K562 (cell line): ENCODE data around the gene SLC16A12. TPM values are rescaled to one million over a fixed set of nuclear protein-coding genes. Genes with fewer than 3 reads are reported as not detected.

Experiments used
- ATAC-seq: fragments of 200-7000 bp; cut with Tn5 transposase; 3 replicates; pipeline ENCODE4 v1.9.1; 2020; ENCODE audit warnings: moderate library complexity
- BruUV-seq: library from RNA; stranded (reverse); fragments of 400-500 nt; replicated peaks from 2 replicates; lab custom pipeline; 2021; lab: Mats Ljungman, UMichigan
- CTCF ChIA-PET: fragments of 300-600 bp; formaldehyde crosslinking; extraction: SDS; loops from one replicate; lab custom pipeline; 2021; ENCODE audit warnings: low intra/inter-chr PET ratio; lab: Yijun Ruan, JAX
- POLR2A ChIA-PET: fragments of 300-600, 350-650 bp; sonication (Branson Sonifier 250); formaldehyde crosslinking; extraction: SDS; loops from one replicate; lab custom pipeline; 2021; ENCODE audit warnings: antibody characterized with exemption, inconsistent platforms; lab: Yijun Ruan, JAX
- DNase-seq, 4 experiments: peaks; one replicate each; pipeline versions ENCODE4 v3.0.0 to v3.0.0-alpha.2; 2011 to 2018; ENCODE audit warnings: low spot score in 3 of 4, mixed read lengths in 3 of 4; ENCODE audit errors: extremely low read depth in 1 of 4
- FAIRE-seq: peaks from 2 replicates; lab custom pipeline; 2011; peaks lifted over from hg19 to GRCh38; lab: Jason Lieb, UNC
- H2AFZ ChIP-seq: 2 replicates; pipeline ENCODE4 v1.6.0; 2011; ENCODE audit warnings: low read depth, low read length, control low read depth, inconsistent platforms
- H3K27ac ChIP-seq: fragments of 200-600 bp; 3 replicates; pipeline ENCODE4 v1.8.0; 2011; ENCODE audit warnings: low read depth, mild to moderate bottlenecking, control low read depth, inconsistent platforms, low read length, moderate library complexity, mixed read lengths; ENCODE audit errors: extremely low read depth
- H3K27me3 ChIP-seq, 2 experiments: fragments of 300-600 bp in 1 of 2; 2 replicates in 1 of 2; 3 replicates in 1 of 2; pipeline versions ENCODE4 v1.6.0 to v1.8.0; 2011; ENCODE audit warnings: inconsistent platforms in 2 of 2, low read length in 2 of 2, mild to moderate bottlenecking in 1 of 2, mixed read lengths in 1 of 2, moderate library complexity in 1 of 2; ENCODE audit not compliant: control insufficient read depth in 2 of 2, insufficient read depth in 2 of 2
- H3K36me3 ChIP-seq: fragments of 300-600 bp; 3 replicates; pipeline ENCODE4 v1.8.0; 2011; ENCODE audit warnings: mild to moderate bottlenecking, low read length, inconsistent platforms; ENCODE audit not compliant: control insufficient read depth, insufficient read depth
- H3K4me1 ChIP-seq, 2 experiments: fragments of 200-600 bp in 1 of 2; replicated peaks in 1 of 2; 2 replicates in 1 of 2; 3 replicates in 1 of 2; pipeline versions ENCODE4 v1.5.1 to v1.8.0; 2011; ENCODE audit warnings: inconsistent platforms in 2 of 2, low read length in 2 of 2, mild to moderate bottlenecking in 1 of 2, mixed read lengths in 1 of 2, moderate library complexity in 1 of 2; ENCODE audit not compliant: control insufficient read depth in 2 of 2, insufficient read depth in 2 of 2
- H3K4me2 ChIP-seq: 2 replicates; pipeline ENCODE4 v1.6.1; 2011; ENCODE audit warnings: low read length, control low read depth, inconsistent platforms, mixed read lengths; ENCODE audit not compliant: insufficient read depth
- H3K4me3 ChIP-seq: fragments of 200-600 bp; sonication (generic), shearing (Covaris generic); 2 replicates; pipeline ENCODE4 v1.5.1; 2016; ENCODE audit warnings: control low read depth, inconsistent platforms
- H3K79me2 ChIP-seq: fragments of 200-600 bp; 3 replicates; pipeline ENCODE4 v1.8.0; 2011; ENCODE audit warnings: low read length, inconsistent platforms; ENCODE audit not compliant: control insufficient read depth, insufficient read depth
- H3K9ac ChIP-seq, 2 experiments: 2 replicates each; pipeline versions ENCODE4 v1.6.0 to v1.6.1; 2011; ENCODE audit warnings: low read depth in 2 of 2, low read length in 2 of 2, control low read depth in 1 of 2, inconsistent platforms in 1 of 2, mild to moderate bottlenecking in 1 of 2, mixed read lengths in 1 of 2; ENCODE audit not compliant: insufficient read depth in 1 of 2
- H3K9me1 ChIP-seq: one replicate; pipeline ENCODE4 v1.6.0; 2011; ENCODE audit warnings: inconsistent platforms, mild to moderate bottlenecking, low read length, moderate library complexity; ENCODE audit not compliant: control insufficient read depth, insufficient read depth
- H3K9me3 ChIP-seq: replicated peaks from 2 replicates; pipeline ENCODE4 v1.5.1; 2011; ENCODE audit warnings: low read depth, low read length, inconsistent platforms; ENCODE audit not compliant: control insufficient read depth, insufficient read depth
- H4K20me1 ChIP-seq: replicated peaks from 2 replicates; pipeline ENCODE4 v1.6.1; 2011; ENCODE audit warnings: low read length, inconsistent platforms, mixed read lengths; ENCODE audit not compliant: control insufficient read depth, insufficient read depth
- CHD2 ChIP-seq: IDR thresholded peaks from 2 replicates; pipeline ENCODE4 v1.6.1; 2011; ENCODE audit warnings: low read depth, low read length
- DMBX1 ChIP-seq: fragments of 250-450 bp; sonication (Bioruptor Pico); IDR thresholded peaks from 2 replicates; pipeline ENCODE4 v1.8.0; 2022; ENCODE audit warnings: inconsistent platforms, mild to moderate bottlenecking, moderate library complexity, borderline replicate concordance
- JUND ChIP-seq, 2 experiments: IDR thresholded peaks; 2 replicates in 1 of 2; 3 replicates in 1 of 2; pipeline ENCODE4 v1.6.1; 2011; ENCODE audit warnings: borderline replicate concordance in 2 of 2, low read depth in 2 of 2, low read length in 2 of 2, improper control_type of control experiment in 1 of 2, missing biosample characterization in 1 of 2, missing genetic modification characterization in 1 of 2, missing genetic modification reagents in 1 of 2
- PYGO2 ChIP-seq: fragments of 450-650 bp; IDR thresholded peaks from 2 replicates; pipeline ENCODE4 v1.6.1; 2016; ENCODE audit warnings: mild to moderate bottlenecking, missing genetic modification characterization, moderate library complexity, missing compliant biosample characterization
- RNF2 ChIP-seq: sonication (generic); IDR thresholded peaks from 2 replicates; pipeline ENCODE4 v1.6.1; 2016
- TRIM28 ChIP-seq: fragments of 450-650 bp; IDR thresholded peaks from 2 replicates; pipeline ENCODE4 v1.6.1; 2017
- ZNF140 ChIP-seq: fragments of 250-450 bp; sonication (Bioruptor Pico); IDR thresholded peaks from 2 replicates; pipeline ENCODE4 v1.8.0; 2021; ENCODE audit warnings: moderate library complexity, mild to moderate bottlenecking, inconsistent platforms
- ZNF408 ChIP-seq: fragments of 250-450 bp; sonication (Bioruptor Pico); IDR thresholded peaks from 2 replicates; pipeline ENCODE4 v1.4.0; 2020; ENCODE audit warnings: low read depth, mild to moderate bottlenecking, moderate library complexity
- WGBS: fragments of 100-300 bp; shearing (Covaris generic); methylation state at CpG from one replicate; pipeline ENCODE4 v1.1.6; 2016; ENCODE audit warnings: low coverage, mixed read lengths; ENCODE audit not compliant: insufficient coverage; ENCODE audit errors: missing lambda C conversion rate; 5-methylcytosine and 5-hydroxymethylcytosine counted together
- in situ Hi-C: fragments of 300-500 bp; cut with MboI; formaldehyde crosslinking; loops from 4 replicates; pipeline ENCODE4 v1.15.0; 2018; ENCODE audit warnings: inconsistent platforms, mixed read lengths
- intact Hi-C: fragments of 100-400 bp; cut with micrococcal nuclease; formaldehyde crosslinking; loops from 2 replicates; pipeline ENCODE4 v1.14.2; 2022
- polyA plus RNA-seq, 8 experiments: library from polyadenylated mRNA; depleted of rRNA in 4 of 8; stranded (reverse) in 5 of 8; unstranded in 3 of 8; fragments of >200 nt; fragmentation: Nextera tagmentation in 2 of 8; fragmentation: Illumina TruSeq in 1 of 8; extraction: Ambion mirVana in 2 of 8; extraction: Trizol in 1 of 8; gene quantifications; 2 replicates each; pipeline versions ENCODE4 v1.2.1 to v1.2.3, GENCODE V29; 2011 to 2014; ENCODE audit warnings: inconsistent platforms in 1 of 8, missing spikeins in 1 of 8
- total RNA-seq, 7 experiments: library from RNA; depleted of rRNA in 6 of 7; stranded (reverse); fragments of >200 nt in 6 of 7; fragmentation: Illumina TruSeq in 2 of 7; extraction: Trizol in 2 of 7; gene quantifications; 2 replicates each; pipeline versions ENCODE4 v1.2.1 to v1.2.3, GENCODE V29; 2011 to 2021; ENCODE audit warnings: low replicate concordance in 1 of 7
- TF ChIP-seq, protein P1 (sequence below): fragments of 450-650 bp; IDR thresholded peaks from 2 replicates; pipeline ENCODE4 v1.6.1; 2018; ENCODE audit not compliant: partially characterized antibody
- TF ChIP-seq, protein P2 (sequence below): fragments of 450-650 bp; formaldehyde crosslinking; IDR thresholded peaks from 2 replicates; pipeline ENCODE4 v1.4.0; 2020; ENCODE audit warnings: mild to moderate bottlenecking, moderate library complexity
- TF ChIP-seq, protein P3 (sequence below): sonication (generic); formaldehyde crosslinking; IDR thresholded peaks from 2 replicates; pipeline ENCODE4 v1.8.0; 2023; ENCODE audit warnings: missing genetic modification reagents, mild to moderate bottlenecking, borderline replicate concordance

The SLC16A12 gene
- total and polyA plus RNA-seq, 9 of the 15 experiments (the other 6 are each of a cell fraction or from before 2014, with no cell fraction given), result not detected

DNA sequence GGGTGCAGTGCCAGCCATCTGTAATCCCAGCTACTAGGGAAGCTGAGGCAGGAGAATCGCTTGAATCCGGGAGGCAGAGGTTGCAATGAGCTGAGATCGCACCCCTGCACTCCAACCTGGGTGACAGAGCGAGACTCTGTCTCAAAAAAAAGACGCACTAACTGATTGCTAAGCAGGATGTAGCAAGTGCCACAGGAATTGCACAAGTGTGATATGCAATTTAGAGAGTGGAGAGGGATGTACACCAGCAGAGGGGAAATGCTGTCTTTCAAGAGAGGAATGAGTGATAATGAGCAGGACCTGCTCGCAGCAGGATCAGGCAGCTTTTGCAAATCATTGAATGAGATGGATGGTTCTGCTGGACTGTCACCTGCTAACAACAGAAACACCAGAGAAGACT, 13.3 kb upstream of the SLC16A12 start:
- Histone ChIP-seq H3K79me2 (no peaks in the 10 kb centered on the region), H2AFZ (no peak overlapping the region), H3K27ac (no peak overlapping the region), H3K4me1 (no peaks in the 10 kb centered on the region), H3K4me2 (no peak overlapping the region), H3K27me3 (no peaks in the 10 kb centered on the region), H3K9me3 (no peaks in the 10 kb centered on the region), H4K20me1 (no peaks in the 10 kb centered on the region), H3K9ac (no peak overlapping the region), H3K4me3 (no peak overlapping the region), H3K36me3 (no peaks in the 10 kb centered on the region), H3K9me1 (no peaks in the 10 kb centered on the region)
- DNase-seq (no peak), ATAC-seq (no peak), FAIRE-seq (no peak)
- intact Hi-C loops, result no loop called here
- ChIA-PET POLR2A (no interaction called here), CTCF (no interaction called here)
- WGBS, result 0% methylated on average over 3 of the region's 6 CpGs
- in situ Hi-C loops, result no loop called here
- no TSS peak for BruUV-seq
- TF ChIP-seq RNF2, result no peak
- no peak for TF ChIP-seq JUND (IDR thresholded peaks at IDR 0.05; ENCODE audit: borderline replicate concordance, low read depth, low read length)
- no peak for TF ChIP-seq JUND (tag; IDR thresholded peaks at IDR 0.05; ENCODE audit: borderline replicate concordance, low read depth, low read length)
- no peak for TF ChIP-seq CHD2
- no peak for TF ChIP-seq DMBX1 (CRISPR knock-in tag)
- TF ChIP-seq, protein P1, sequence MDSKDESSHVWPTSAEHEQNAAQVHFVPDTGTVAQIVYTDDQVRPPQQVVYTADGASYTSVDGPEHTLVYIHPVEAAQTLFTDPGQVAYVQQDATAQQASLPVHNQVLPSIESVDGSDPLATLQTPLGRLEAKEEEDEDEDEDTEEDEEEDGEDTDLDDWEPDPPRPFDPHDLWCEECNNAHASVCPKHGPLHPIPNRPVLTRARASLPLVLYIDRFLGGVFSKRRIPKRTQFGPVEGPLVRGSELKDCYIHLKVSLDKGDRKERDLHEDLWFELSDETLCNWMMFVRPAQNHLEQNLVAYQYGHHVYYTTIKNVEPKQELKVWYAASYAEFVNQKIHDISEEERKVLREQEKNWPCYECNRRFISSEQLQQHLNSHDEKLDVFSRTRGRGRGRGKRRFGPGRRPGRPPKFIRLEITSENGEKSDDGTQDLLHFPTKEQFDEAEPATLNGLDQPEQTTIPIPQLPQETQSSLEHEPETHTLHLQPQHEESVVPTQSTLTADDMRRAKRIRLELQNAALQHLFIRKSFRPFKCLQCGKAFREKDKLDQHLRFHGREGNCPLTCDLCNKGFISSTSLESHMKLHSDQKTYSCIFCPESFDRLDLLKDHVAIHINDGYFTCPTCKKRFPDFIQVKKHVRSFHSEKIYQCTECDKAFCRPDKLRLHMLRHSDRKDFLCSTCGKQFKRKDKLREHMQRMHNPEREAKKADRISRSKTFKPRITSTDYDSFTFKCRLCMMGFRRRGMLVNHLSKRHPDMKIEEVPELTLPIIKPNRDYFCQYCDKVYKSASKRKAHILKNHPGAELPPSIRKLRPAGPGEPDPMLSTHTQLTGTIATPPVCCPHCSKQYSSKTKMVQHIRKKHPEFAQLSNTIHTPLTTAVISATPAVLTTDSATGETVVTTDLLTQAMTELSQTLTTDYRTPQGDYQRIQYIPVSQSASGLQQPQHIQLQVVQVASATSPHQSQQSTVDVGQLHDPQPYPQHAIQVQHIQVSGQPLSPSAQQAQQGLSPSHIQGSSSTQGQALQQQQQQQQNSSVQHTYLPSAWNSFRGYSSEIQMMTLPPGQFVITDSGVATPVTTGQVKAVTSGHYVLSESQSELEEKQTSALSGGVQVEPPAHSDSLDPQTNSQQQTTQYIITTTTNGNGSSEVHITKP, result no peak
- TF ChIP-seq TRIM28, result no peak
- TF ChIP-seq, protein P2, sequence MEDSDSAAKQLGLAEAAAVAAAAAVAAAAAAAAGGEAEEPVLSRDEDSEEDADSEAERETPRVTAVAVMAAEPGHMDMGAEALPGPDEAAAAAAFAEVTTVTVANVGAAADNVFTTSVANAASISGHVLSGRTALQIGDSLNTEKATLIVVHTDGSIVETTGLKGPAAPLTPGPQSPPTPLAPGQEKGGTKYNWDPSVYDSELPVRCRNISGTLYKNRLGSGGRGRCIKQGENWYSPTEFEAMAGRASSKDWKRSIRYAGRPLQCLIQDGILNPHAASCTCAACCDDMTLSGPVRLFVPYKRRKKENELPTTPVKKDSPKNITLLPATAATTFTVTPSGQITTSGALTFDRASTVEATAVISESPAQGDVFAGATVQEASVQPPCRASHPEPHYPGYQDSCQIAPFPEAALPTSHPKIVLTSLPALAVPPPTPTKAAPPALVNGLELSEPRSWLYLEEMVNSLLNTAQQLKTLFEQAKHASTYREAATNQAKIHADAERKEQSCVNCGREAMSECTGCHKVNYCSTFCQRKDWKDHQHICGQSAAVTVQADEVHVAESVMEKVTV (CRISPR knock-in tag), result no peak
- TF ChIP-seq, protein P3, sequence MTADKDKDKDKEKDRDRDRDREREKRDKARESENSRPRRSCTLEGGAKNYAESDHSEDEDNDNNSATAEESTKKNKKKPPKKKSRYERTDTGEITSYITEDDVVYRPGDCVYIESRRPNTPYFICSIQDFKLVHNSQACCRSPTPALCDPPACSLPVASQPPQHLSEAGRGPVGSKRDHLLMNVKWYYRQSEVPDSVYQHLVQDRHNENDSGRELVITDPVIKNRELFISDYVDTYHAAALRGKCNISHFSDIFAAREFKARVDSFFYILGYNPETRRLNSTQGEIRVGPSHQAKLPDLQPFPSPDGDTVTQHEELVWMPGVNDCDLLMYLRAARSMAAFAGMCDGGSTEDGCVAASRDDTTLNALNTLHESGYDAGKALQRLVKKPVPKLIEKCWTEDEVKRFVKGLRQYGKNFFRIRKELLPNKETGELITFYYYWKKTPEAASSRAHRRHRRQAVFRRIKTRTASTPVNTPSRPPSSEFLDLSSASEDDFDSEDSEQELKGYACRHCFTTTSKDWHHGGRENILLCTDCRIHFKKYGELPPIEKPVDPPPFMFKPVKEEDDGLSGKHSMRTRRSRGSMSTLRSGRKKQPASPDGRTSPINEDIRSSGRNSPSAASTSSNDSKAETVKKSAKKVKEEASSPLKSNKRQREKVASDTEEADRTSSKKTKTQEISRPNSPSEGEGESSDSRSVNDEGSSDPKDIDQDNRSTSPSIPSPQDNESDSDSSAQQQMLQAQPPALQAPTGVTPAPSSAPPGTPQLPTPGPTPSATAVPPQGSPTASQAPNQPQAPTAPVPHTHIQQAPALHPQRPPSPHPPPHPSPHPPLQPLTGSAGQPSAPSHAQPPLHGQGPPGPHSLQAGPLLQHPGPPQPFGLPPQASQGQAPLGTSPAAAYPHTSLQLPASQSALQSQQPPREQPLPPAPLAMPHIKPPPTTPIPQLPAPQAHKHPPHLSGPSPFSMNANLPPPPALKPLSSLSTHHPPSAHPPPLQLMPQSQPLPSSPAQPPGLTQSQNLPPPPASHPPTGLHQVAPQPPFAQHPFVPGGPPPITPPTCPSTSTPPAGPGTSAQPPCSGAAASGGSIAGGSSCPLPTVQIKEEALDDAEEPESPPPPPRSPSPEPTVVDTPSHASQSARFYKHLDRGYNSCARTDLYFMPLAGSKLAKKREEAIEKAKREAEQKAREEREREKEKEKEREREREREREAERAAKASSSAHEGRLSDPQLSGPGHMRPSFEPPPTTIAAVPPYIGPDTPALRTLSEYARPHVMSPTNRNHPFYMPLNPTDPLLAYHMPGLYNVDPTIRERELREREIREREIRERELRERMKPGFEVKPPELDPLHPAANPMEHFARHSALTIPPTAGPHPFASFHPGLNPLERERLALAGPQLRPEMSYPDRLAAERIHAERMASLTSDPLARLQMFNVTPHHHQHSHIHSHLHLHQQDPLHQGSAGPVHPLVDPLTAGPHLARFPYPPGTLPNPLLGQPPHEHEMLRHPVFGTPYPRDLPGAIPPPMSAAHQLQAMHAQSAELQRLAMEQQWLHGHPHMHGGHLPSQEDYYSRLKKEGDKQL (CRISPR knock-in tag), result no peak
- no peak for TF ChIP-seq ZNF140 (CRISPR knock-in tag)
- TF ChIP-seq PYGO2 (tag), result no peak
- no peak for TF ChIP-seq ZNF408 (CRISPR knock-in tag)
